HG02798 (cell line): Measurements from ENCODE around the gene PTPN3.
A peak's percentile ranks its signal among the peaks of the same experiment; 100 is the strongest.

ENCODE experiments used
- ATAC-seq: cut with Tn5 transposase; IDR thresholded peaks from one replicate; pipeline ENCODE4 v1.9.1; 2021; ENCODE audit warnings: mild to moderate bottlenecking; ENCODE audit not compliant: unreplicated experiment, poor library complexity

PTPN3 gene

DNA sequence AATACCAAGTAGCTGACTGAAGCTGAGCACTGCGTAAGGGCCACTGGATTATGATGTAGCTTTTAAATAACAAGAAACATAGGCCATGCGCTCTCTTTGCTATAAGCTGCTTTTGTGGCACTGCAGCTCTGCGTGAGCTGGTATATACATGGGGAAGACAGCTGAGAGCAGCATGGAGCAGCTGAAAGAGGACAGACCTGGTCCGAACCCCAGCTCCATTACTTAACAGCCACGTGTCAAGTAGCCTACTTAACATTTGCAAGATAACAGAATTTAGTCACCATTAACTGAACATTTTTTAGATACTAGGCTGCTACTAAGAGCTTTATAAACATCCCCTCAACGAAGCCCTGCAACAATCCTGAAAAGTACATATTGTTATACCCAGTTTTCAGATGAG is 69.3 kb downstream of the PTPN3 start:
- no peak for ATAC-seq

DNA sequence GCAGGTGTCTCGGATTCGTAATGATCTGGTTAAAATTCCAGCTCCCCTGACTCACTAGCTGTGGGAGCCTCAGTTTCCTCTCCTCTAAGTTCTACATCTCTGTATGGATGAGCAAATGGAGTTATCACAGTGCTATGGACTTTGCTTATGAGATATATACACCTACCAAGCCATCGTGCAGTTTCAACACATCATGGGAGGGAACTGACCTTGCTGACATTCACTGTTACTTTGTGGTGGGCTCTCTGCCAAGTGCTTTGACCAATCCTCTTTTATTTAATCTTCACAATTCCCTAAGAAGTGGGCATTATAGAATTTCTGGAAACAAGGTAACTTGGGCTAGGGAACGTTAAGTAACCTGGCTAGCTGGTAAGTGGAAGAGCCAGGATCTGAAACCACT is 70.2 kb downstream of the PTPN3 start:
- ATAC-seq: no peak

DNA sequence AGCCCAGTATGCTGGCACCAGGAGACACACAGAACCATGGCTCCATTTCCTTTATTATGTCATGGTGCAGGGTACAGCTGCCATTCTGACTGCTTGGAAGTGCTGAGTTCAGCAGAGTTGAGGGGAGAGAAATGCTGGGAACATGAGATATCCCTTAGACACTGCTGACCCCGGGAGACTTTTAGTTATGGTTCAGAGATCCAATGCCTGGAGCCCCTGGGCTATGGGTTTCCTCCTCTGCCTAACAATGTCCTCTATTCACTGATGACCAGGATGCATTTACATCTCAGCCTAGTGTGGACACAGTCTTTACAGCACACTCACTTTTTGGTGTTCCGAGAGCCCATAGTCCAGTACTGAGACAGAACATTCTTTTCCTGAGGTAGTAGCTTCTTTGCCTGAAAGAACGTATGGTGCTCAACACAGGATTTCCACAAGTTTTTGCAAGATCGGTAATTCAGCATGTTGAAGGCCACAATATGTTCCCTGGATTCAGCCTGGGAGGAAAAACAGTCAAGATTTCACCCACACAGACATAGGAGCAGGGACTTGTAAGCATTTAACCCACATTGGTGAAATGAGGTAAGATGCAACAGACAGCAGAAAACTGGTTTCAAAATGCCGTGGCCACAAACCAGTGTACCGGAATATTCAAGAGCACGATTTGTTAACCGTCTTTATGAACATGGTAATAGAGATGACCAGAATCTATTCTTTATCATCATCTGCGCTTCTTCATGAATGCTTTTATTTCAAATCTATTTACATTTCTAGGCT is 71.3 kb downstream of the PTPN3 start:
- no peak for ATAC-seq

DNA sequence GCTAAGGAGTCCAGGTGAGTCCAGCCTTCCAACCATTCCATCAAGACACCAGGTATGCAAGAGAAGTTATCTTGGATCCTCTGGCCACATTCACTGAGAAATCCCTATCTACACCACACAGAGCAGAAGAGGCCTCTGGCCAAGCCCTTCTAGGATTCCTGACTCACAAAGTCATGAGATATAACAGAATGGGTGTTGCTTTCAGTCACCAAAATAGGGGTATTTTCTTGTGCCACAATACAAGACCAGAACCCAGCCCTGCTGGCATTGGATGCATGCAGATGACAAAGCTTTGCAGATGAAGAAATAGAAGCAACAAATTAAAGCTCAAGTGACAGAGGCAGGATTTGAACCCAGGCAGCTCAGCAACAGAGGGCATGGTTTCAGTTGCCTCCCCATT is 73.5 kb downstream of the PTPN3 start:
- no peak for ATAC-seq

DNA sequence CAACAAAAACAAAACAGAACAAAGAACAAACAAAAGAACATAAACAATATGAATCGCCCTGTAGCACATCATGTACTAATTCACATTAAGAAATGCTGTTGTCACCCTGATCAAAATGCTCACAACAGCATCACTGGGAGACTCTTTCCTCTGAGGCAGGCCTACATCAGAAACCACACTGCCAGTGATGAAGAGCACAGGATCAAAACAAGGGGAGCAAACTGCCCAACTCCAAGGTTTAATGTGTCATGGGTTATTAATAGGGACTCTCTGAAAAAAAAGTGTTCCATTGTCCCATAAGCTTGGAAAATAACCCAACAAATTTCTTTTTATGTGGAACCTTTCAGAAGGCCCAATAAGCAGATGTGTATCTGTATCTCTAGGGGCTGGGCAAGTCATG is 74.2 kb downstream of the PTPN3 start:
- no peak for ATAC-seq

DNA sequence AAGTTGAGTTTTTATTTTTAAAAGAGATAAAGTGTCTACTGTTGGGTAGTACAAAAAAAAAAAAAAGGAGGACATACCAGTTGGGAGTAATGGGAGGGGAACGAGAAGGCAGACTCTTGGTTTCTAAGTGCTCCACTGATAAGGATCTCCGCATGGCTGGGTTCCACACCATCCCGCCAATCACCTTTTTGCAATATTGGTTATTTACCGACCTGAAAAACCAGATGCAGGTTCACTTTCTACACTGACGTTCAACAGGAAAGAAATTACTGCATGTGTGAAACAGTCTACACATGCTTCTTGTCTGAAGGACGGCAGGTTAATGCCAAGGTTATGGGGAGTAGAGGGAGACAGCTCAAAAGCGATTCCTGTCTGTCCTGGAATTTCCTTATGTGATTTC is 75.5 kb downstream of the PTPN3 start:
- ATAC-seq: peak; percentile 80

DNA sequence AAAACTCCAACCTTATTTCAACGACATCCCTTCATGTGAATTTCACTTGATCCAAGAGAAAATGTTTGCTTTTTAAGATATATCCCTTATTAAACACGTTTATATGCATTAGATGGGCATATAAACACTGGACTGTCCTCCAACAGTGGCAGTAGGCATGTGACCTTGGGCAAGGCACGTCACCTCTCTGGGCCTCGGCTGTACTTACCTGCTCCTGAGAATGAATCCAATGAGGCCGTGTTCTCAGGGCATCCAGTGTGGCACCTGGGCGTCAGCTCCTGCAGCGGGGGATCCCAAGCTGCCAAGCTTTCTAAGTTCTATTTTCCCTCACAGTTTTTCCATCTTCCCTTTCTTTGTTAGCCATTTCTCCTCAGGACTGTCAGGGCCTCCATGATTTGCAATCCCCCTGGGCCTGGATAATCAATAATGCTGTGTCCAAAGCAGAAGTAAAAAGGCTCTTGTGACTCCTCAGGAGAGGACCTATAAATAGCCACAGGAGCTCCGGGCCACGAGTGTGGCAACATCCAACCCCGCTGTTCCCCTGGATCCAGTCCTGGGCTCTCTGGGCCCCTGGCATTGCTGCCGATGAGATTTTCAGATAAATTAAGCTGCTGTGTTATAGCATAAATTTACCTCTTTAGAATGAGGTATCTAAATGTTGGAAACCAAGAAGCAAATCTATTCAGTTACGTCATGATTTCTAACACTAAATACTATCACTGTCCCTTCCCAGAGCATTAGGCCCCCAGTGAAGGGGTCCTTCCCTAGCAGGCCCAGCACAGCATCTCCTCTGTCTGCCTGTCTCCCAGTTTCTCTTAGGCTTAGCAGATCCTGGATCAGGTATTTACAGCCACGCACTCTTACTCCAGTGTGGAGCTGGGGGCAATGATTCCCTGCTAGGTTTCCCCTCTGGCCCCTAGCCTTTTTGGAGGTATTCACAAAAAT is 76.8 kb downstream of the PTPN3 start:
- ATAC-seq: no peak

DNA sequence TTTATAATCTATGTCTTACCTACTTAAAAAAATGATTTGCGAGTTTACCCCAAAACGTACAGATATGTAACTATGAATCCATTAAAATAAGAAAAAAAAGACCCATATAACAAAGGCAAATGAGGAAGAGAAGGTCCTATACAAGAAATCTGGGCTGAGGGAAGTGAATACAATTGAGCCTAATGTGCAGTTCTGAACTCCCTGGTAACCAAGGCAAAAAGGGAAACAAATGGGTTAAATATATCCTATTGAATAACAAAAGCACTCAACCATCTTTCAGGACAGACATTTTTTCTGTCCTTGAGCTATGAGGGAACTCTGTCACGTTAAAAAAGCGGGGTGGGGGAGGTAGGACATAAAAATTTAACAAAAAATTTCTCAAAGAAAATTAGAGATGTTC is 78.6 kb downstream of the PTPN3 start:
- no peak for ATAC-seq

DNA sequence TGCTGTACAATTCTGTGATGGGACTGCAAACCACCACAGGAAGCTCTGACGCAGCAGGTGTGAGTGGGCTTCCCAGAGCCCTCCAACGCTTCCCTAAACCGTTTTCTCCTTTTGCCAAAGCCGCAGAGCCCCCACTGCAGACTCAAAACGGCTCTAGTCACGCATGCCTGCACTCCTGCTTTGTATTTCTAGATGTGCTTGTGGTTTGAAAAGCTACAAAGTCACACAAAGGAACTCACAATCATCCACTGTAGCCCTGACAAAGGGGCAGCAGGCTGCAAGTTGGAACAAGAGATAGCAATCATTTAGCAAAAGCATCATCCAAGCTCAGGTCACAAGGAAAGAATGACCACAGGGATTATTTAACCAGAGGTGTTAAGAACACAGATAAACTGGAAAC is 79.3 kb downstream of the PTPN3 start:
- no peak for ATAC-seq

DNA sequence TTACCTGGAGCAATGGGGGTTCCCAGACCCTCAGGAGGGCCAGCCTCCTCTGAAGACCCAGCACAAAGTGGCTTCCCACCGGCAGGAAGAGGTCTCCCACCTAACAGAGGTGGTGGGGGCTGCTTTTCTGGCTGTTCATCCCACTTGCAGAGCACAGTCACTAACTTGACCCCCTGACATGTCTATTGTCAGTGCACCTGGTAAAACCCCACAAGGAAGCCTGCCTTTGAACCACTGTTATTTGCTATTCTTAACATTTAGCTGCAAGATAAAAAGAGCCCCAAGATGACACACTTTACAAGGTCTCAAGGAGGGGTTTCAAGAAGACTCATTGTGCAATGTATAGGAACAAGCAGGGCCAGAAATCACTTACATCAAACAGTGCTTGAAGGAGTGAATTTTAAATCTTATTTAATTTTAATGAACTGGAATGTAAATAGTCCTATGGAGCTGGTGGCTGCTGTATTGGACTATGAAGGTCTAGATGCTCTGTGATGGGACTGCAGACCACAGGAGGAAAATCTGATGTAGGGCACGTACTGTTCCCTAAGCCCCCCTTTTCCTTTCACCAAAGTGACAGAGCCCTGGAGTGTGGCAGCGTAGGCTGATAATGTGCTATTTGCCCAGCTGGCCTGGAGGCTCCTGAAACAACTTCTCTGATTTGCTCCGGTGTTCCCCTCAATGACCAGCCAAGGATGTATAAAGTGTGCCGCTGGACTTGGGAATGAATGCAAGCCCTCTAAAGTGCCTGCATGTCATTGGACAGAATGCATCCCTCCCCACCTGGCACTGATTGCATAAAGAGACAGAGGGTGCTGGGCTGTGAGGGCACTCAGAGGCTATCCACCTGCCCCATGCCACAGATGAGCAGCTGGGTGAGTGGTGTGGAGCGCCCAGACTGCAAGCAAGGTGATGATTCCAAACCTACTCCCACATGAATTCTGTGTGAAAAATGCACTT is 80.2 kb downstream of the PTPN3 start:
- ATAC-seq: no peak

DNA sequence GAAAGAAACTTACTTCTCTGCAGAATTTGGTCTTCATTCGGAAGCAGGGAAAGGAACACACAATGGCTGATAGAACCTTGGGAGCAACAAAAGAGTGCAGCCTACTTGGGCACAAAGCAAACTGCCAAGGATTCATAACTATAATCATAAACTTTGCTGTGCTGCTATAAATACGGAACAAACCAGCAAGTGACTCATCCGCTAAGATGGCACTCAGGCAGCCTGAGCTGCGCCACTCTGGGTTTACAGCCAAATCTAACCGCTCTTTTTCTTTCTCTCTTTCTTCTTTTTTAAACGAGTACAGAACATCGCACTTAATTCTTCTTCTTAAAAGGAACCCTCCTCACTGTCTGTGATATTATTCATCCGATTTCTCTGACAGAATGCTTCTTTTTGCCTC is 81.1 kb downstream of the PTPN3 start:
- ATAC-seq: no peak

DNA sequence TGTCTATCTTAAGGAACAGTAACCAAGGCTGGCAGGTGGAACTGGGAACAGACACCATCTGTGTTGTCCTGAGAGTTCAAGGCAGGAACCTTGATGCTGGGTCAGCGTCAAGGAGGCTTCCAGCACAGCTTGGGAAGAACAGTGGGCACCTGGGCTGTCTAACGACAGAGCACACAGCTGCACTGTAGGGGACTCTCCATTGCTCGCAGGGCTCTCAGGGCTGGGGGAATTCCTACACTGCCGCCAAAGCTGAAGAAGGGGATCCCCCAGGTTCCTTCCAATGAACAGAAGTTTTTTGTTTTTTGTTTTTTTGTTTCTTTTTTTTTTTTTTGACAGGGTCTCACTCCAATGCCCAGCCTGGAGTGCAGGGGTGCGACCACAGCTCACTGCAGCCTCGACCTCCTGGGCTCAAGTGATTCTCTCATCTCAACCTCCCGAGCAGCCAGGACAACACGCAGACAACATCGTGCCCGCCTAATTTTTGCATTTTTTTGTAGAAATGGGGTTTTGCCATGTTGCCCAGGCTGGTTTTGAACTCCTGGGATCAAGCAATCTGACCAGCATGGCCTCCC is 81.9 kb downstream of the PTPN3 start:
- ATAC-seq: peak; percentile 66

DNA sequence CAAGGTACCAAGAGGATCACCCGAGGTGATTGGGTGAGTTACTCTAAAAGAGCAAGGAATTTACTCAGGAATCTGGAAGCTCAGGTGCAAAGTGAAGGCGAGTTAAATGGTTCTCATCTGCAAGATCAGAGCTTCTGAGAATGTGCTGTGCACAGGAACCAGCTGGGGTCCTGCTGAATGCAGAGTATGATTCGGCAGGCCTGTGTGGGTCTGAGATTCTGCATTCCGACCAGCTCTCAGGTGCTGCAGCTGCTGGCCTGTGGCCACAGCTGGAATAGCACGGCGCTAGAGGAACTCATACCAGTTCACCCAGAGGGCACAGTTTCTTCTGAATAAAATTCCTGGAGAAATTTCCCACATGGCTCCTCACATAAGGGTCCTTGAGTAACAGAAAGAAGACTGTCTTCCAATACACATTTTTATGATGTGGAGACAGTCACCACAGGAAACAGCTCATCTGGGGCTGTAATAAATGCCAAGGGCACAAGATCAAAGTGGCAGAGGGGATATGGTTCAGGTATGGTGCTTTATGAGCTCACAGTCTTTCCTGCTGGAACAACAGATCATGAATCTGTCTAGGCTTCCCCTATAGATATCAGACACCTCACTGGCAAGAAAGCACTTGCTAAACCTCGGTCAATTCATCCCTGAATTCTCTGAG is 83.9 kb downstream of the PTPN3 start:
- ATAC-seq: no peak

DNA sequence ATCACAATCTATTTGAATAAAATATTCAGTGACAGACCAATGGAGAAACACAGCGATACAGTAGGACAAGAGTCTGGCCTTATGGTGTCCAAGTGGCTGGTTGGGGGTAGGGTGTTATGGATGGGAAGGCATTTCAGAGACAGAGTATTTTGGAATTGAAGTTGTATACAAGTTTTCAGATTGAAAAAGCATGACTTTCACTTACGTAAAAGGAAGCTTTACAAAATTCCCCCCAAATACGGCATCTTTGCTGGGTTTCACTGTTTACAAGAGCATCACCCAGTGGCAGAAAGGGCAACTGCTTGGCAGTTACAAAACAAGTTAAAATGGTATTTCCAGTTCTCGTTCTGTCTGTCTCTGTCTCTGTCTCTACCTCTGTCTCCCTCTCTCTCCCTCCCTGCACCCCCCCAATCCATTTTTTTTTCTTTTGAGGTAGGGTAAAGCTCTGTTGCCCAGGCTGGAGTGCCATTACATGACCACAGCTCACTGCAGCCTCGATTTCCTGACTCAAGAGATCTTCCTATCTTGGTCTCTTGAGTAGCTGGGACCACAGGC is 86.2 kb downstream of the PTPN3 start:
- ATAC-seq: peak; percentile 40

DNA sequence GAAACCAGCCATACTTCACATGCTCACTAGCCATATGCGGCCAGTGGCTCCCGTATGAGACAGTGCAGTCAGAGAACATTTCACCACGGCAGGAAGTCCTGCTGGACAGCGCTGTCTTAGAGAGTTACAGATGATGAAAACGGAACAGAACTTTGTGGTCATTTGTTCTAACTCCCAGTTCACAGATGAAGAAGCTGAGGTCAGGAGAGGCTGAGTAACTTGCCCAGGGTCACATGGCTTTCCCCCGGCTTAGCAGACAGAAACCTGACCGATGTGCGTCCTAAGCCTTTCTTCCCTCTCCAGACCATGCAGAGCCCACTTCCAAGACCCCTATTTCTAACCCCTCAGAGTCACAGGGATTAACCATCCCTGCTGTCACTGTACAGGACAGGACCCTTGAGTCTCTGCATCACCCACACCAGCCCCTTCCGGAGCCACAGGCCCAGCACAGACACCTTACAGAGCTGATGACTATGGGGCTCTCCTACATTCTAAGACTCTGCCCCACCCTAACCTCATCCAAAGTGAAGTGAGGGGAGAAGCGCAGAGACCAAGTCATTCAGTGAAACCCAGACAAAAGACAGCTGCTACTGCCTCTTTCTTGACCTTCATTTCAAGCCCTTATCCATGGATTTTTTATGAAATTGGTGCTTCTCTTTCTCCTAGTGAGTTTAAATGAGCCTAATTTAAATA is 86.9 kb downstream of the PTPN3 start:
- peak; percentile 76 for ATAC-seq

DNA sequence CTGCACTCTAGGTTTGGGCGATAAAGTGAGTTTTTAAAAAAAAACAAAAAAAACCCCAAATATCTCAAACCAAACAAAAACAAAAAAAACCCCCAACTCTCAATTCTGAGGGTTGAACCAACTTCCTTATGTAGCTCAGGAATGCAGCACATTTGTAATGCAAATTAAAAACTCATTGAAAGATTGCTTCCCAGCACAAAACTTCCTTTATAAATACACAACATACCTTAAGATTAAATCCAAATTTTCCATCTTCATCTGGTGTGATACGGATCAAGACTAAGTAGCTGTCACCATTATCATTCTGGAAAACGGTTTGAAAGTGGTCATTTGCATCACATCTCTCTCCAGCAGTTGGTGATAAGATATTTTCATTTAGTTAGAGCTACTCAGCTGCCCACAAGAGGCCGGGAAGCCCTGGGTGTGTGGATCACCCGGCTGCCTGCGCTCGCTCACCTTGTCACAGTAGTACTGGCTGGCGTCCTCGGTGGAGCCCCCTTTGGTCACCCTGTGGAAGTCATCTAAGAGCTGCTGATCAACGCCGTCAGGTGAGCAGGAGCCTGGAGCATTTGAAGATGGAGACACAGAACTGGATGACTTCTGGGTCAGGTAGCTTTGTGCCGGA is 88.2 kb downstream of the PTPN3 start:
- no peak for ATAC-seq

DNA sequence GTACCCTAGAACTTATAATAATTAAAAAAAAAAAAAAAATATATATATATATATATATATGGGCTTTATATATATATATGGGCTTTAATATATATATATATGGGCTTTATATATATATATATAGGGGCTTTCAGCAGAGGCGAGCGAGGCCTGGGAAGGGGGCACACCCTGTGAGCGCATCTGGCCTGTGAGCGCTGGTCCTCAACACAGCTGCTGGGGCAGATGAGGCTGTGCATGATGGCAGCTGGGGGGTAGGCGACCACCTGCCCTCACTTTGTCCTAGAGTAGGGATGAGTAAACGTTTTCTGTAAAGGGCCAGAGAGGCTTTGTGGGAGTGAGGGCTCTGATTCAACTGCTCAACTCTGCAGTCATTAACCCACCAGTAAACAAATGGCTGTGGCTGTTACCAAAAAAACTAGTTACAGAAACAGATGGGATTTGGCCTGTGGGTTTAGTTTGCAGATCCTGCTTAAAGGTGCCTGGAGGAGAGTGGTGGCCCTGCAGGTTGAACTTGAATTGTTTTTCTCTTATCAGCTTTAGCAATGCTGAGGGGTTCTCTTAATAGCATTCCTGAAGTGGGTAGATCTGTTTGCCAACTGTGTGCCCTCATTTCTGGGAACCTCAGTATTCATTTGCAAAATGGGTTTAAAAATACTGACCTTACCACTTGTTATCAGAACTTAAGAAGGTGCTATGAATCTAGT is 89.2 kb downstream of the PTPN3 start:
- ATAC-seq: no peak
